Omental fat pad (tissue), 4 donors: ENCODE results near the gene EPB41L4B. TPM values are rescaled to one million over a fixed set of nuclear protein-coding genes. Genes with fewer than 3 reads are reported as not detected.

Experiments used
- ATAC-seq: fragments of 150-250 bp; one replicate; pipeline ENCODE4 v1.9.1; 2016; ENCODE audit warnings: mild to moderate bottlenecking, moderate library complexity; ENCODE audit not compliant: low FRiP score
- DNase-seq: peaks from one replicate; pipeline ENCODE4 v3.0.0-alpha.2; 2019; ENCODE audit warnings: low spot score
- total RNA-seq, 4 donors: library from RNA; depleted of rRNA; stranded (reverse); fragments of >200 nt; gene quantifications; one replicate each; pipeline ENCODE4 v1.1.0, GENCODE V29; 2016
- TF ChIP-seq, protein P1 (sequence below), 3 donors: fragments of 450-650 bp; IDR thresholded peaks; one replicate each; pipeline ENCODE4 v1.5.1; 2016 to 2017; ENCODE audit warnings: antibody characterized with exemption in 3 of 3, mild to moderate bottlenecking in 3 of 3, moderate library complexity in 2 of 3

The EPB41L4B gene
- total RNA-seq, 4 donors from 2014 or later: 6.3 to 47.7 (median 33.6) TPM

DNA sequence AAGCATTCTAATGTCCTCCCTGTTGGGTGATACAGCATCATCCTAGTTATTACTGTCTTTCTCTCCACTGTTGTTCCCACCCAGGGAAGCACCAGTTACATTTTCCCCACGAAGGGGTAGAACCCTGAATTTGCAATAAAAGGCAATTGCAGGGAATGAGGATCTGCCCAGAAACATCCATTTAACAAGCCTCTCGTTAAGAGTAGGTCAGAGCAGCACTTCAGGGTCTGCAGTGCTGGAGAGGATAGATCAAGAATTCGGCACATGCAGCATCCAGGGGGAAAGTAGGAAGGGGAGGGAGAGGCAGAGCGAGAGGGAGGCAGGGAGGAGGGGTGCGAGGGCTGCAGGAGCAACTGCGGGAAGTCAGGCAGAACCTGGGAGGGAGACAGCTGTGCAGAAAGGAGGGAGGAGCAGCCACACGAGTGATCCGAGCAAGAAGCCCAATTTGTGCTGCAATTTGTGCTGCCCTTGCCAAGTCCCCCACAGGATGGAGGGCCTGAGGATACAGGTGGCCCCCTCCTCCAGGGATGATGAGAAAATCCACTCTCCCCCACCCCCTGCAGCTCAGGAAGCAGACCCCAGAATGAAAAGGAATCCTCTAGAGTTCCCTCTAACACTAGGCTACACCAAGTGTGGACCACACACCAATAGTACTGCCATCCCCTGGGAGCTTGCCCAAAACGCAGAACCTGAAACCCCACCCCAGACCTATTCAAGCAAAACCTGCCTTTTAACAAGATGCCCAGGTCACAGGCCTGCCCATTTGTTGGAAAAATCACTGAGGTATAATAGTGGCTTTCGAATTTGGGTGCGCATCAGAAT, 62.2 kb downstream of the EPB41L4B start:
- ATAC-seq: no peak
- DNase-seq: no peak
- TF ChIP-seq, protein P1, sequence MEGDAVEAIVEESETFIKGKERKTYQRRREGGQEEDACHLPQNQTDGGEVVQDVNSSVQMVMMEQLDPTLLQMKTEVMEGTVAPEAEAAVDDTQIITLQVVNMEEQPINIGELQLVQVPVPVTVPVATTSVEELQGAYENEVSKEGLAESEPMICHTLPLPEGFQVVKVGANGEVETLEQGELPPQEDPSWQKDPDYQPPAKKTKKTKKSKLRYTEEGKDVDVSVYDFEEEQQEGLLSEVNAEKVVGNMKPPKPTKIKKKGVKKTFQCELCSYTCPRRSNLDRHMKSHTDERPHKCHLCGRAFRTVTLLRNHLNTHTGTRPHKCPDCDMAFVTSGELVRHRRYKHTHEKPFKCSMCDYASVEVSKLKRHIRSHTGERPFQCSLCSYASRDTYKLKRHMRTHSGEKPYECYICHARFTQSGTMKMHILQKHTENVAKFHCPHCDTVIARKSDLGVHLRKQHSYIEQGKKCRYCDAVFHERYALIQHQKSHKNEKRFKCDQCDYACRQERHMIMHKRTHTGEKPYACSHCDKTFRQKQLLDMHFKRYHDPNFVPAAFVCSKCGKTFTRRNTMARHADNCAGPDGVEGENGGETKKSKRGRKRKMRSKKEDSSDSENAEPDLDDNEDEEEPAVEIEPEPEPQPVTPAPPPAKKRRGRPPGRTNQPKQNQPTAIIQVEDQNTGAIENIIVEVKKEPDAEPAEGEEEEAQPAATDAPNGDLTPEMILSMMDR (IDR thresholded peaks at IDR 0.05): no peak

DNA sequence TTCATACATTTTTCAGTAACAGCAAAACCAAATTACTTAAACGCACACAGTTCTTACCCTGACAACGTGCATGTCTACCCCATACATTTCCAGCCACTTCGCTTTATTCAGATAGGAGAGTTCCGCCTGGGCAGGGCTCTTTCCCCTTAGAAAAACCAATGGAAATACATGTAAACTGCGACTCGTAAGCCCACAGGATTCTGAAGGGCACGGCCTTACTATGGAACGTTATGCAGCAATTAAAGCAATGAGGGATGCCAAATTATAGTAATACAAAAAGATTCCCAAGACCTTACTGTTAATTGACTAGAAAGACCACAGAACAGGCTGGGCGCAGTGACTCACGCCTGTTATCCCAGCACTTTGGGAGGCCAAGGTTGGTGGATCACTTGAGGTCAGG, 64.5 kb downstream of the EPB41L4B start:
- ATAC-seq (no peak), DNase-seq (no peak)
- TF ChIP-seq, protein P1 (IDR thresholded peaks at IDR 0.05): no peak

DNA sequence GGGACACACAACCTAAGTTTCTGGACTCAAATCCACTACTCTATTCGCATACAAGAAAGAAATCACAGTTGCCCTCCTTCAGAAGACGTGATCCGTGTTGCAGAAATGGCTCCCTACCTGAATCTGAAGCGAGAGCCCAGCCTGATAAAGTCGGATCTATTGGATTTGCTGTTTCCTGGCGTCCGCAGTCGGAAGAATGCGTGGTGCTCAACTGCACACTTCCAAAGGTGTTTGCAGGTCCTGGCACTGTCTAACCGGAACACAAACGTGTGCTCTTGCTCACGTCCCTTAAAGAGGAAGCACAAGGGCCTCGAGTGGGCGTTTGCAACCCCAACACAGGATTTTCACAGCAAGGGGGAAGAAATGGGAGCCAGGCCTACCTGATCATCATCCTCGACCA, 65.5 kb downstream of the EPB41L4B start:
- no peak for ATAC-seq

DNA sequence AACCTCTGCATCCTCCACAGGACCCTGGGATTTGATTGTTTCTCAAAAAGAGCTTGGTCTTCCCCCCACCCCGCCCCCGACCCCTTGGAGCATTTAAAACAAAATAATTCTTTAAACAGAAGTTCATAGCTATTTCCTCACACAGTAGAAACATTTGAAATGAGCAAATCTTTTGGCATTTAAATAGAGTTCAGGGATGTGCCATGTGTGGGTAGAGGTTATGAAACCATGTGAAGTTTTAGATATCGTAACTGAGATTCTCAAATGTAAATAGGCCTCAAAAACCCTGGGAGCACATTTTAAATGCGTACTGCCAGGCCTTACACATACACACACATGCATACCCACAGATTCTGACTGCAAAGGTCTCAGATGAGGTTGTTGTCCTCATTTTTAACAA, 66.5 kb downstream of the EPB41L4B start:
- TF ChIP-seq, protein P1 (IDR thresholded peaks at IDR 0.05): no peak
- ATAC-seq (peak; percentile 79), DNase-seq (no peak)

More for the DNA sequence above, 65.5 kb downstream of the EPB41L4B start:
- no peak for DNase-seq
- TF ChIP-seq, protein P1 (IDR thresholded peaks at IDR 0.05): no peak

DNA sequence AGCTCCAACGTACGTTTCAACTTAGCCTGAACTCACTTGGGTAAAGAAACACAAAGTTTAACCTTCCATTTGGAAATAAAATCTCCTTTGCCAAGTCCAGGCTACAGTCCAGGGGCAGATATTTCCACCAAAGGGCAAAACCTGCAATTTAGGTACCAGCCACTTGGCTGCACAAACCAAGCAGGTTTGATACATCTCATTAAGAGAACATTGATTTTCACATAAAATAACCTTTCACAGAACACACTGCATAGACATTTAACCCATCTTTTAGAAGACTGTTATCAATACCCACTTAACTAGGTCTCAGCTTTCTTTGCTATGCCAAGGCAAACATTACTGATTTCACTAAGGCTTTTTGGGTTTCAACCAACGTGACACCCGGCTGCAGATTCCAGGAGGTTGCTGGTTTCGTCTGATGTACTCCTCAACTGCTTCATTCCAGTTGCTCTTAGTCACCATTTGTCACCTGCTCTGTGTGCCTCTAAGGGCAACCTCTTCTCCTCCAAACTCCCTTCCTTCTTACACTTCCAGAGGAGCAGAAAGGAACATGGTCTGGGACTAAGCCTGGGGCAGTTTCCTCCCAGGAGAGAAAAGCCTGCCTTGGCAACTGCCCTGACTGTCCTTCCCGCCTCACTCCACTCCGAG, 67.1 kb downstream of the EPB41L4B start:
- DNase-seq: no peak
- TF ChIP-seq, protein P1 (IDR thresholded peaks at IDR 0.05): no peak

DNA sequence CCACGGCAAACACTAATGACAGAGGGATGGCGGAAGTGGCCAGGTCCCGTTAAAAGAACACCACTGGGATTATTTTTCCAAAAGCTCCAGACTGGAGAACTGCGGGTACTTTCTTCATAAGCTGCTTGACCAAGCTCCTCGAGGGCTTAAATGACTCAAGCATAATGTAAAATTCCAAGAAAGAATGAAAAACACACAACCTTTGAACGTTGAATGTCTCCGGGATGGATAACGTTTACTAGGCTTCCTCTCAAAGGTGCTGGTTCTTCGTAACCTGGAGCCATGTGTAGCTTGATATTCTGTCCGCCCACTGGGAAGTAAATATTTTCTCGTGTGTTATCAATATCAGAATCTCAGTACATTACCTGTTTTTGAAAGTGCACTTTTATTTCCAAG, 67.6 kb downstream of the EPB41L4B start:
- TF ChIP-seq, protein P1 (IDR thresholded peaks at IDR 0.05): no peak
- DNase-seq (no peak), ATAC-seq (no peak)

More for the DNA sequence above, 67.1 kb downstream of the EPB41L4B start:
- ATAC-seq: peak; percentile 54
